K562 (cell line): ENCODE data around the gene ARHGAP15. TPM values are rescaled to one million over a fixed set of nuclear protein-coding genes. Genes with fewer than 3 reads are reported as not detected.
A peak's percentile ranks its signal among the peaks of the same experiment; 100 is the strongest.

ENCODE experiments used
- ATAC-seq: fragments of 200-7000 bp; cut with Tn5 transposase; 3 replicates; pipeline ENCODE4 v1.9.1; 2020; ENCODE audit warnings: moderate library complexity
- BruUV-seq: library from RNA; stranded (reverse); fragments of 400-500 nt; replicated peaks from 2 replicates; lab custom pipeline; 2021; lab: Mats Ljungman, UMichigan
- CTCF ChIA-PET: fragments of 300-600 bp; formaldehyde crosslinking; extraction: SDS; loops from one replicate; lab custom pipeline; 2021; ENCODE audit warnings: low intra/inter-chr PET ratio; lab: Yijun Ruan, JAX
- POLR2A ChIA-PET: fragments of 300-600, 350-650 bp; sonication (Branson Sonifier 250); formaldehyde crosslinking; extraction: SDS; loops from one replicate; lab custom pipeline; 2021; ENCODE audit warnings: antibody characterized with exemption, inconsistent platforms; lab: Yijun Ruan, JAX
- DNase-seq, 4 experiments: peaks; one replicate each; pipeline versions ENCODE4 v3.0.0 to v3.0.0-alpha.2; 2011 to 2018; ENCODE audit warnings: low spot score in 3 of 4, mixed read lengths in 3 of 4; ENCODE audit errors: extremely low read depth in 1 of 4
- FAIRE-seq: peaks from 2 replicates; lab custom pipeline; 2011; peaks lifted over from hg19 to GRCh38; lab: Jason Lieb, UNC
- H2AFZ ChIP-seq: 2 replicates; pipeline ENCODE4 v1.6.0; 2011; ENCODE audit warnings: low read depth, low read length, control low read depth, inconsistent platforms
- H3K27ac ChIP-seq: fragments of 200-600 bp; 3 replicates; pipeline ENCODE4 v1.8.0; 2011; ENCODE audit warnings: low read depth, mild to moderate bottlenecking, control low read depth, inconsistent platforms, low read length, moderate library complexity, mixed read lengths; ENCODE audit errors: extremely low read depth
- H3K27me3 ChIP-seq, 2 experiments: fragments of 300-600 bp in 1 of 2; 2 replicates in 1 of 2; 3 replicates in 1 of 2; pipeline versions ENCODE4 v1.6.0 to v1.8.0; 2011; ENCODE audit warnings: inconsistent platforms in 2 of 2, low read length in 2 of 2, mild to moderate bottlenecking in 1 of 2, mixed read lengths in 1 of 2, moderate library complexity in 1 of 2; ENCODE audit not compliant: control insufficient read depth in 2 of 2, insufficient read depth in 2 of 2
- H3K36me3 ChIP-seq: fragments of 300-600 bp; 3 replicates; pipeline ENCODE4 v1.8.0; 2011; ENCODE audit warnings: mild to moderate bottlenecking, low read length, inconsistent platforms; ENCODE audit not compliant: control insufficient read depth, insufficient read depth
- H3K4me1 ChIP-seq, 2 experiments: fragments of 200-600 bp in 1 of 2; replicated peaks in 1 of 2; 2 replicates in 1 of 2; 3 replicates in 1 of 2; pipeline versions ENCODE4 v1.5.1 to v1.8.0; 2011; ENCODE audit warnings: inconsistent platforms in 2 of 2, low read length in 2 of 2, mild to moderate bottlenecking in 1 of 2, mixed read lengths in 1 of 2, moderate library complexity in 1 of 2; ENCODE audit not compliant: control insufficient read depth in 2 of 2, insufficient read depth in 2 of 2
- H3K4me2 ChIP-seq: 2 replicates; pipeline ENCODE4 v1.6.1; 2011; ENCODE audit warnings: low read length, control low read depth, inconsistent platforms, mixed read lengths; ENCODE audit not compliant: insufficient read depth
- H3K4me3 ChIP-seq: fragments of 200-600 bp; sonication (generic), shearing (Covaris generic); 2 replicates; pipeline ENCODE4 v1.5.1; 2016; ENCODE audit warnings: control low read depth, inconsistent platforms
- H3K79me2 ChIP-seq: fragments of 200-600 bp; 3 replicates; pipeline ENCODE4 v1.8.0; 2011; ENCODE audit warnings: low read length, inconsistent platforms; ENCODE audit not compliant: control insufficient read depth, insufficient read depth
- H3K9ac ChIP-seq, 2 experiments: 2 replicates each; pipeline versions ENCODE4 v1.6.0 to v1.6.1; 2011; ENCODE audit warnings: low read depth in 2 of 2, low read length in 2 of 2, control low read depth in 1 of 2, inconsistent platforms in 1 of 2, mild to moderate bottlenecking in 1 of 2, mixed read lengths in 1 of 2; ENCODE audit not compliant: insufficient read depth in 1 of 2
- H3K9me1 ChIP-seq: one replicate; pipeline ENCODE4 v1.6.0; 2011; ENCODE audit warnings: inconsistent platforms, mild to moderate bottlenecking, low read length, moderate library complexity; ENCODE audit not compliant: control insufficient read depth, insufficient read depth
- H3K9me3 ChIP-seq: replicated peaks from 2 replicates; pipeline ENCODE4 v1.5.1; 2011; ENCODE audit warnings: low read depth, low read length, inconsistent platforms; ENCODE audit not compliant: control insufficient read depth, insufficient read depth
- H4K20me1 ChIP-seq: replicated peaks from 2 replicates; pipeline ENCODE4 v1.6.1; 2011; ENCODE audit warnings: low read length, inconsistent platforms, mixed read lengths; ENCODE audit not compliant: control insufficient read depth, insufficient read depth
- MEIS2 ChIP-seq: fragments of 450-650 bp; IDR thresholded peaks from 2 replicates; pipeline ENCODE4 v1.6.1; 2014; ENCODE audit warnings: mild to moderate bottlenecking; ENCODE audit not compliant: partially characterized antibody
- SNIP1 ChIP-seq: fragments of 450-650 bp; IDR thresholded peaks from 2 replicates; pipeline ENCODE4 v1.7.1; 2017; ENCODE audit warnings: low read depth, mild to moderate bottlenecking
- VEZF1 ChIP-seq: fragments of 200-800 bp; sonication (Bioruptor generic); IDR thresholded peaks from 2 replicates; pipeline ENCODE4 v1.6.1; 2017; ENCODE audit warnings: missing genetic modification characterization, missing compliant biosample characterization
- WGBS: fragments of 100-300 bp; shearing (Covaris generic); methylation state at CpG from one replicate; pipeline ENCODE4 v1.1.6; 2016; ENCODE audit warnings: low coverage, mixed read lengths; ENCODE audit not compliant: insufficient coverage; ENCODE audit errors: missing lambda C conversion rate; 5-methylcytosine and 5-hydroxymethylcytosine counted together
- in situ Hi-C: fragments of 300-500 bp; cut with MboI; formaldehyde crosslinking; loops from 4 replicates; pipeline ENCODE4 v1.15.0; 2018; ENCODE audit warnings: inconsistent platforms, mixed read lengths
- intact Hi-C: fragments of 100-400 bp; cut with micrococcal nuclease; formaldehyde crosslinking; loops from 2 replicates; pipeline ENCODE4 v1.14.2; 2022
- polyA plus RNA-seq, 8 experiments: library from polyadenylated mRNA; depleted of rRNA in 4 of 8; stranded (reverse) in 5 of 8; unstranded in 3 of 8; fragments of >200 nt; fragmentation: Nextera tagmentation in 2 of 8; fragmentation: Illumina TruSeq in 1 of 8; extraction: Ambion mirVana in 2 of 8; extraction: Trizol in 1 of 8; gene quantifications; 2 replicates each; pipeline versions ENCODE4 v1.2.1 to v1.2.3, GENCODE V29; 2011 to 2014; ENCODE audit warnings: inconsistent platforms in 1 of 8, missing spikeins in 1 of 8
- total RNA-seq, 7 experiments: library from RNA; depleted of rRNA in 6 of 7; stranded (reverse); fragments of >200 nt in 6 of 7; fragmentation: Illumina TruSeq in 2 of 7; extraction: Trizol in 2 of 7; gene quantifications; 2 replicates each; pipeline versions ENCODE4 v1.2.1 to v1.2.3, GENCODE V29; 2011 to 2021; ENCODE audit warnings: low replicate concordance in 1 of 7

Gene ARHGAP15
- total and polyA plus RNA-seq, 9 of the 15 experiments (the other 6 are each of a cell fraction or from before 2014, with no cell fraction given), result 1.5 to 17.9 (median 7.9) TPM

DNA sequence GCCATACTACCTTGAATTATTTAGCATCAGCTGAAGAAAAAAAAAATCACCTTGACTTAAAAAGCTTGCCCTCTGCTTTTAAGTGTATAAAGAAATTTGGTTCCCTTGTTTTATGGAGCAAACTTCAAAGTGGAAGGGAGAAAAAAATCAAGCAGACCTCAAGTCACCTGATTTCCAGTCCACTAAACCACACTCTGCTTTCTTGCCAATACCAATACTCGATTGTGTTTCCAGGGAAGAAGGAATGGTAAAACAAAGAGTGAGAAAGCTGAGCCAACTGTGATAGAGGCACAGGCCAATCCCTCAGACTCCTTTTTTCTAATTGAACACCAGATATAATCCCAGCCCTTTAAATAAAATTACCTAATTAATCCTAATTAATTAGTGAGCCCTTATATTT is 587.3 kb downstream of the ARHGAP15 start:
- ATAC-seq, result no peak
- Histone ChIP-seq H3K27ac (no peak overlapping the region), H3K36me3 (no peaks in the 10 kb centered on the region), H3K9ac (no peak overlapping the region), H3K4me3 (no peak overlapping the region), H3K27me3 (no peaks in the 10 kb centered on the region), H3K4me2 (no peak overlapping the region), H3K79me2 (no peaks in the 10 kb centered on the region), H2AFZ (no peak overlapping the region), H3K9me3 (no peaks in the 10 kb centered on the region; the same call in 1 of the 2 replicates), H3K4me1 (no peaks in the 10 kb centered on the region), H3K9me1 (no peaks in the 10 kb centered on the region), H4K20me1 (no peaks in the 10 kb centered on the region)
- CTCF ChIA-PET, result no interaction called here
- no peak for FAIRE-seq
- TF ChIP-seq SNIP1, result no peak
- intact Hi-C loops (no loop called here), in situ Hi-C loops (no loop called here)
- WGBS, result 0% methylated on average over 1 of the region's 1 CpG
- POLR2A ChIA-PET, result no interaction called here
- DNase-seq, result no peak
- no TSS peak for BruUV-seq

GRCh38 chr2:143717053-143717452 is 587.8 kb downstream of the ARHGAP15 start:
- H2AFZ ChIP-seq, result peak overlapping the region; percentile 71
- no peaks in the 10 kb centered on the region for H3K36me3 ChIP-seq
- no peak overlapping the region for H3K9ac ChIP-seq
- ChIA-PET CTCF (no interaction called here), POLR2A (interaction anchor here (0.6 kb wide), 1 partner anchor 1221 kb away, joined by 3 read pairs; no protein-coding TSS in a partner anchor)
- H3K27ac ChIP-seq, result no peak overlapping the region
- H3K4me2 ChIP-seq, result peak overlapping the region; percentile 7; the same call in 1 of the 2 replicates
- no peaks in the 10 kb centered on the region for H3K27me3 ChIP-seq
- no peaks in the 10 kb centered on the region; the same call in 1 of the 2 replicates for H3K9me3 ChIP-seq
- TF ChIP-seq VEZF1 (CRISPR knock-in tag) (no peak), MEIS2 (no peak)
- no peaks in the 10 kb centered on the region for H3K4me1 ChIP-seq
- H3K79me2 ChIP-seq, result no peaks in the 10 kb centered on the region
- H4K20me1 ChIP-seq, result no peaks in the 10 kb centered on the region
- no TSS peak for BruUV-seq
- intact Hi-C loops, result no loop called here
- no peaks in the 10 kb centered on the region for H3K9me1 ChIP-seq
- FAIRE-seq (no peak), ATAC-seq (no peak), DNase-seq (no peak)
- 9% methylated on average over 5 of the region's 6 CpGs for WGBS
- in situ Hi-C loops, result no loop called here
- no peak overlapping the region for H3K4me3 ChIP-seq
